PFSK-1 (cell line): ENCODE measurements around the gene PHF14.

Experiments
- POLR2AphosphoS5 ChIP-seq: IDR thresholded peaks from 2 replicates; pipeline ENCODE4 v1.6.1; 2012; ENCODE audit warnings: low read depth, mild to moderate bottlenecking, control low read depth, low read length, moderate library complexity
- REST ChIP-seq, 2 experiments: IDR thresholded peaks; 2 replicates each; pipeline versions ENCODE4 v1.6.1 to v1.8.0; 2011 to 2012; ENCODE audit warnings: low read depth in 2 of 2, low read length in 2 of 2, control low read depth in 1 of 2, inconsistent platforms in 1 of 2, mild to moderate bottlenecking in 1 of 2, moderate library complexity in 1 of 2; ENCODE audit not compliant: insufficient read depth in 1 of 2
- SIN3A ChIP-seq: IDR thresholded peaks from 2 replicates; pipeline ENCODE4 v1.6.1; 2012; ENCODE audit warnings: mild to moderate bottlenecking, low read length, moderate library complexity, borderline replicate concordance; ENCODE audit not compliant: insufficient read depth
- TAF1 ChIP-seq: IDR thresholded peaks from 2 replicates; pipeline ENCODE4 v1.6.1; 2012; ENCODE audit warnings: low read length, control low read depth, borderline replicate concordance; ENCODE audit not compliant: insufficient read depth

GRCh38 chr7:11120675-11121220 lies 147.1 kb downstream of the PHF14 start:
- no peak for TF ChIP-seq POLR2AphosphoS5
- TF ChIP-seq SIN3A, result no peak
- TF ChIP-seq REST (IDR thresholded peaks at IDR 0.05; ENCODE audit: insufficient read depth in 1 of 2, low read depth in 2 of 2, low read length in 2 of 2), result no peak
- TF ChIP-seq TAF1, result no peak
